Measurements from ENCODE around the gene POMC. TPM values are rescaled to one million over a fixed set of nuclear protein-coding genes. Genes with fewer than 3 reads are reported as not detected.

Gene POMC
- total and polyA plus RNA-seq, 2 experiments from 2014 or later = 4.4 to 6.0 TPM

DNA sequence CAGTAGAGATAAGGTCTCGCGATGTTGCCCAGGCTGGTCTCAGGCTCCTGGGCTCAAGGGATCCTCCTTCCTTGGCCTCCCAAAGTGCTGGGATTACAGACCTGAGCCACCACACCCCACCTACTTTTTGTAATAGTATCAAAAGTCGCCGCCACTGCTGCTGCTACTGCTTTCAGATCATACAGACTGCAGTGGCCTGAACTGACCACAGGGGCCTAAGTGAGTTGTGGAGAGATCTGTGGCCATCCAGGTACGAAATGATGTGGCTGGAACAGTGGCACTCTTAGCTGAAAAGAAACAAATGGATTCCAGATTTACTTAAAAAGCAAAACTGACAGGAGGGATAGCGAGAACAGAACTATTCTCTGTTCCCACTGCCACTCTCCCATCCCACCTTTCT lies 32.9 kb upstream of the POMC start:
- WGBS (ENCODE audit: low lambda C conversion rate, missing lambda C conversion rate) = 81% methylated on average over 6 of the region's 6 CpGs
- H3K36me3 ChIP-seq (replicated peaks; ENCODE audit: insufficient read depth, low read depth) = no peaks in the 10 kb centered on the region
- no peaks in the 10 kb centered on the region for H3K79me2 ChIP-seq
- H3K4me3 ChIP-seq = no peak overlapping the region
- no peak for TF ChIP-seq EZH2 (IDR thresholded peaks at IDR 0.05; ENCODE audit: borderline replicate concordance)
- TF ChIP-seq EZH2phosphoT487 (IDR thresholded peaks at IDR 0.05; ENCODE audit: low read depth, severe bottlenecking, unreplicated experiment) = no peak
- TF ChIP-seq, protein P1, sequence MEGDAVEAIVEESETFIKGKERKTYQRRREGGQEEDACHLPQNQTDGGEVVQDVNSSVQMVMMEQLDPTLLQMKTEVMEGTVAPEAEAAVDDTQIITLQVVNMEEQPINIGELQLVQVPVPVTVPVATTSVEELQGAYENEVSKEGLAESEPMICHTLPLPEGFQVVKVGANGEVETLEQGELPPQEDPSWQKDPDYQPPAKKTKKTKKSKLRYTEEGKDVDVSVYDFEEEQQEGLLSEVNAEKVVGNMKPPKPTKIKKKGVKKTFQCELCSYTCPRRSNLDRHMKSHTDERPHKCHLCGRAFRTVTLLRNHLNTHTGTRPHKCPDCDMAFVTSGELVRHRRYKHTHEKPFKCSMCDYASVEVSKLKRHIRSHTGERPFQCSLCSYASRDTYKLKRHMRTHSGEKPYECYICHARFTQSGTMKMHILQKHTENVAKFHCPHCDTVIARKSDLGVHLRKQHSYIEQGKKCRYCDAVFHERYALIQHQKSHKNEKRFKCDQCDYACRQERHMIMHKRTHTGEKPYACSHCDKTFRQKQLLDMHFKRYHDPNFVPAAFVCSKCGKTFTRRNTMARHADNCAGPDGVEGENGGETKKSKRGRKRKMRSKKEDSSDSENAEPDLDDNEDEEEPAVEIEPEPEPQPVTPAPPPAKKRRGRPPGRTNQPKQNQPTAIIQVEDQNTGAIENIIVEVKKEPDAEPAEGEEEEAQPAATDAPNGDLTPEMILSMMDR (IDR thresholded peaks at IDR 0.05; ENCODE audit: poor library complexity) = no peak
- no peak overlapping the region for H3K4me2 ChIP-seq
- no peaks in the 10 kb centered on the region for H3K9me2 ChIP-seq (replicated peaks; ENCODE audit: insufficient read depth)
- H2AFZ ChIP-seq = no peak overlapping the region
- no peaks in the 10 kb centered on the region for H3K27me3 ChIP-seq
- H4K20me1 ChIP-seq (ENCODE audit: insufficient read depth, poor library complexity, severe bottlenecking) = no peaks in the 10 kb centered on the region
- H3K9me3 ChIP-seq (ENCODE audit: low read depth) = no peaks in the 10 kb centered on the region
- peaks cover 5% of the 10 kb centered on the region for H3K4me1 ChIP-seq (ENCODE audit: insufficient read depth)
- no peak for DNase-seq (ENCODE audit: low spot score)
- H3K27ac ChIP-seq = no peak overlapping the region

DNA sequence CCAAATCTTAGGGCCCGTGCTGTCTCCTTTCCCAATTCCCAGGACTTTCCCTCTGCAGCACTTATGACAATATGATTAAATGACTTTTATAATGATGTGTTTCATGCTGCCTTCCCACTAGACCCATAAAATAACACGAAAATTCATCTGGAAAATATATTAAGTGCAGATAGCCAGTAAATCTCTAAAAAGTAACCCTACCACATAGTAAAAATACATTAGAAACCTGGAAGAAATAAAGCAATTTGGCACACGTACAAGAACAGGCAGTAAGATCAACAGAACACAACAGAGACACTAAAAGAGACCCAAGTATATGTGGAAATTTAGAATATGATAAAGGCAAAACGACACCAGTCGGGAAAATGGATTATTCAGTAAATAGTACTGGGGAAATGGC lies 30.2 kb upstream of the POMC start:
- no peak overlapping the region for H3K4me2 ChIP-seq
- no peaks in the 10 kb centered on the region for H3K9me3 ChIP-seq (ENCODE audit: low read depth)
- H3K79me2 ChIP-seq = no peaks in the 10 kb centered on the region
- no peak for DNase-seq (ENCODE audit: low spot score)
- H2AFZ ChIP-seq = no peak overlapping the region
- TF ChIP-seq EZH2 (IDR thresholded peaks at IDR 0.05; ENCODE audit: borderline replicate concordance) = no peak
- TF ChIP-seq, protein P1 (IDR thresholded peaks at IDR 0.05; ENCODE audit: poor library complexity) = no peak
- TF ChIP-seq EZH2phosphoT487 (IDR thresholded peaks at IDR 0.05; ENCODE audit: low read depth, severe bottlenecking, unreplicated experiment) = peak; percentile 46
- no peak overlapping the region for H3K27ac ChIP-seq
- H3K9me2 ChIP-seq (replicated peaks; ENCODE audit: insufficient read depth) = no peaks in the 10 kb centered on the region
- no peaks in the 10 kb centered on the region for H4K20me1 ChIP-seq (ENCODE audit: insufficient read depth, poor library complexity, severe bottlenecking)
- WGBS (ENCODE audit: low lambda C conversion rate, missing lambda C conversion rate) = 58% methylated on average over 5 of the region's 5 CpGs
- H3K27me3 ChIP-seq = no peaks in the 10 kb centered on the region
- no peaks in the 10 kb centered on the region for H3K36me3 ChIP-seq (replicated peaks; ENCODE audit: insufficient read depth, low read depth)
- H3K4me1 ChIP-seq (ENCODE audit: insufficient read depth) = peaks cover 5% of the 10 kb centered on the region
- no peak overlapping the region for H3K4me3 ChIP-seq

DNA sequence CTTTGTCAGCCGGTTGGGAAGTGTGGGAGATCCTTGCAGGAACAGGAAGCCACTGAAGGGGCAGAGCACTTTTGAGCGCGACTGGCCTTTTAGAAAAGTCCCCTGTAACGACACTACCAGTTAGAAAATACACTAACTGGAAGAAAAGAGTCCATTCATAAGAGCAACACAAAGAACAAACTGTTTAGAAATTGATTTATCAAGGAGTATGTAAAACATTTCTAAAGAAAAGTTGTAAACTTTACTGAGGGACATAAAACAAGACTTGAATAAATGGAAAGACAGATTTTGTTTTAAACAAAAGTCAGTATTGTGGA lies 29.8 kb upstream of the POMC start:
- H4K20me1 ChIP-seq (ENCODE audit: insufficient read depth, poor library complexity, severe bottlenecking) = no peaks in the 10 kb centered on the region
- H3K79me2 ChIP-seq = no peaks in the 10 kb centered on the region
- H3K9me3 ChIP-seq (ENCODE audit: low read depth) = no peaks in the 10 kb centered on the region
- WGBS (ENCODE audit: low lambda C conversion rate, missing lambda C conversion rate) = 62% methylated on average over 4 of the region's 4 CpGs
- peaks cover 5% of the 10 kb centered on the region for H3K4me1 ChIP-seq (ENCODE audit: insufficient read depth)
- no peak overlapping the region for H2AFZ ChIP-seq
- H3K27me3 ChIP-seq = no peaks in the 10 kb centered on the region
- TF ChIP-seq, protein P1 (IDR thresholded peaks at IDR 0.05; ENCODE audit: poor library complexity) = no peak
- no peak overlapping the region for H3K4me3 ChIP-seq
- no peaks in the 10 kb centered on the region for H3K9me2 ChIP-seq (replicated peaks; ENCODE audit: insufficient read depth)
- no peak for DNase-seq (ENCODE audit: low spot score)
- H3K36me3 ChIP-seq (replicated peaks; ENCODE audit: insufficient read depth, low read depth) = no peaks in the 10 kb centered on the region
- peak overlapping the region; percentile 33 for H3K4me2 ChIP-seq
- H3K27ac ChIP-seq = peak overlapping the region; percentile 80

All from hepatocyte (in vitro differentiated cells).